ENCODE data around the gene LSM11.
A peak's percentile ranks its signal among the peaks of the same experiment; 100 is the strongest.

LSM11 gene

GRCh38 chr5:157734436-157734835 lies 9.1 kb upstream of the LSM11 start:
- DNase-seq (ENCODE audit: low spot score), result no peak

GRCh38 chr5:157735991-157736390 lies 7.5 kb upstream of the LSM11 start:
- DNase-seq (ENCODE audit: low spot score), result no peak

- no peak for DNase-seq (ENCODE audit: low spot score)
These were observed 3.9 kb upstream of the LSM11 start for GRCh38 chr5:157739388-157740228.

GRCh38 chr5:157740229-157740610 lies 3.3 kb upstream of the LSM11 start:
- DNase-seq (ENCODE audit: low spot score), result peak; percentile 52

- DNase-seq (ENCODE audit: low spot score), result no peak
These were observed 2.4 kb upstream of the LSM11 start for GRCh38 chr5:157741131-157741530.

GRCh38 chr5:157744051-157745011 lies 819 bp downstream of the LSM11 start:
- peak; percentile 29 for DNase-seq (ENCODE audit: low spot score)

- no peak for DNase-seq (ENCODE audit: low spot score)
These were observed 1.5 kb downstream of the LSM11 start for GRCh38 chr5:157745041-157745456.

- no peak for DNase-seq (ENCODE audit: low spot score)
These were observed 3.7 kb downstream of the LSM11 start for GRCh38 chr5:157747173-157747740.

- DNase-seq (ENCODE audit: low spot score), result no peak
These were observed 4.5 kb downstream of the LSM11 start for GRCh38 chr5:157747766-157748700.

- DNase-seq (ENCODE audit: low spot score), result no peak
These were observed 5.4 kb downstream of the LSM11 start for GRCh38 chr5:157748760-157749461.

- DNase-seq (ENCODE audit: low spot score), result no peak
These were observed 5.9 kb downstream of the LSM11 start for GRCh38 chr5:157749462-157749799.

- DNase-seq (ENCODE audit: low spot score), result peak; percentile 17
These were observed 6.8 kb downstream of the LSM11 start for GRCh38 chr5:157750320-157750719.

GRCh38 chr5:157756122-157756521 lies 12.6 kb downstream of the LSM11 start:
- no peak for DNase-seq (ENCODE audit: low spot score)

GRCh38 chr5:157758706-157759105 lies 15.2 kb downstream of the LSM11 start:
- no peak for DNase-seq (ENCODE audit: low spot score)

GRCh38 chr5:157761690-157762621 lies 18.4 kb downstream of the LSM11 start:
- peak; percentile 85 for DNase-seq (ENCODE audit: low spot score)

GRCh38 chr5:157764531-157764930 lies 21.0 kb downstream of the LSM11 start:
- no peak for DNase-seq (ENCODE audit: low spot score)

GRCh38 chr5:157766442-157766841 lies 22.9 kb downstream of the LSM11 start:
- DNase-seq (ENCODE audit: low spot score), result no peak

- DNase-seq (ENCODE audit: low spot score), result no peak
These were observed 23.4 kb downstream of the LSM11 start for GRCh38 chr5:157766902-157767301.

- DNase-seq (ENCODE audit: low spot score), result no peak
These were observed 24.2 kb downstream of the LSM11 start for GRCh38 chr5:157767689-157768088.

- DNase-seq (ENCODE audit: low spot score), result no peak
These were observed 27.2 kb downstream of the LSM11 start for GRCh38 chr5:157770665-157771064.
